DMS 273 treated with DMSO at 0.1 percent for 48 hours (cell line): ENCODE data around the gene LSAMP.
"Not testable (repeated sequence)": the region's sequence is repeated elsewhere in the genome, so short reads cannot be mapped to it uniquely, and the experiment has no call there.

Experiments used
- DNase-seq: peaks from one replicate; lab custom pipeline; 2025; lab: John Stamatoyannopoulos, UW

The LSAMP gene

DNA sequence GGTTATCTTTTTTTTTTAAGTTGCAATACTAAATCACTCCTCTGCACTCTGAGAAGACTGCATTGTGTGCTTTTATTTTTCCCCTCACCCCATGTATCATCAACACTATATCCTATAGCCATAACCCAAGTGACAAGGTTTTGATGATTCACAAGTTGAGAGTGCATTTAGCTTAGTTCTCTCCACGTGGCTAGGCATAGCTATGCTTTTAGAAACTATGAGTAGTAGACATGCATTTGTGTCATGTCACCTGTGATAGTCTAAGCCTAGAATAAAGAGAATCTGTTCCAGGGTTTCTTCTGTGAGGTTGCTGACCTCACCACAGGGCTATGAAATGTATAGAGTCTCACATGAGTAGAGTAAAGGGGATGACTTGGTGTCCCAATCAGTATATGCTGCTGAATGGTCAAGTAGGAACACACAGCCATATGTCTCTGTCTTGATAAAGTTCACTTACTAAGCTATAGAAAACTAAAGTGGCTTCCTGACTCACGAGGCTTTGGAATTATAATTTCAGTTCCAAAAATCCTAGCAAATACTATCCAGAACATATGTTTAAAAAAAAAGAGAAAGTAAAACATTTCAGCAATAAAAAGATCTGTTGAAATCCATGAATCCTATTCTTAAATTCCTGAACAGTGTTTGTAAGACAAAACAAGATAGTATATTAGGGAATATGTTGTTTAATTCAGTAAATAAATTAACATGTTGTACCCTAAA, 206.3 kb downstream of the LSAMP start:
- no peak for DNase-seq

DNA sequence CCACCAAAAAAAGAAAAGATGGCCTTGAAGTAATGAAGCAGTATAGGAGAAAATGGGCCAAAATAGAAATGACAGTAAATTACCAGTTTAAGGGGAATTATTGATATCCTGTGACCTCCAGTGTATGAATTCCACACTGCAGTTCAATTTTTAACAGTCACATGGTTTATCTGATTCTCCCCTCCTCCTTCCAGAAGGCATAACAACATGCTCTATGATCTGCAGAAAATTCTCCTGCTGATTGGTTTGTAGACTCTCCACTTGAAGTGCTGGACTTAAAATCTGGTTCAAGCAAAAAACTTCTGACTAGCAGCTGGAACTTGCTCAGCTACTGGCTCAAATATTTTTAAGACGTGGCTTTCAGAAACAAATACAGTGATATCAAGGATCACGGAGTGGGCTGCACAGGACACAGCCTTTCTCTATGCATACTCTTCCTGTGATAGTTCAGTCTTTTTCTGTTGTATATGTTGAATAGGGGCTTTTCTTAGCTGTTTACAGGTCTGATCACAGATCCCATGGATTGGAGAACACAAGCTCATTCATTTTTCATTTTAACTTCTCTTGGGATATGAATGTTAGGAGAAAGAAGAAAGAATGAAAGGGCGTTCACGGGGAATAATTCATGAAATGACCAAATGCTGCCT, 211.5 kb downstream of the LSAMP start:
- DNase-seq: no peak

DNA sequence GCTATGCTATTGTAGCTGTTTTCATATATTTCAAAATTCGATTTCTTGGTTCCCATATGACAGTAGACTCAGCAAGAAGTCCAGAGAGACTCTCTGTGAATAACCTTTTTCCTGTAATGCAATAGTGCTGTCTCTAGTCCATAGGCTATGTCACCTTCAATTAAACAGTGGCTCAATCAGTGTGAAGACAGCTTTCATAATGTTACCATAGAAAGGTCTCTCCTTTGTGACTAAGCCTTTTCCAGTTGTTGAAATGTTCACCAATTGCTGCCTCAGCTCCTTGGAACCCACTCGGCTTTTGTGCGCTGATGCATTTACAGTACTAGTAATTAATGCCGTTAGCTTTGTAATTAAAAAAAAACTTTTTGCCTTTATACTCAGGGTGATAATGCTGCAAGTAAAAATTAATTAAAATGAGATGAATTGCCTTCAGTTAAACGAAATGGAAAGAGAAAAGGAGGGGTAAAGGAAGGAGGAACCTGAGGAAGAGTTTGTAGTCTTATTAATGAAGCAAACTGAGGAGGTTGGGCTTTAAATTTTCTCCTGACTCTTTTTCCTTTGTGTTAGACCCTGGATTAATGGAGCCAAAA, 214.8 kb downstream of the LSAMP start:
- no peak for DNase-seq

GRCh38 chr3:116226266-116226665, 219.0 kb downstream of the LSAMP start:
- DNase-seq: no peak

- DNase-seq: no peak
Observed at GRCh38 chr3:116216761-116217160, 228.5 kb downstream of the LSAMP start.

- DNase-seq: no peak
Observed at GRCh38 chr3:116211901-116212300, 233.4 kb downstream of the LSAMP start.

- not testable (repeated sequence) for DNase-seq
Observed at GRCh38 chr3:116208830-116209229, 236.5 kb downstream of the LSAMP start.

- DNase-seq: no peak
Observed at GRCh38 chr3:116200956-116201690, 244.2 kb downstream of the LSAMP start.

- DNase-seq: no peak
Observed at GRCh38 chr3:116199063-116199462, 246.2 kb downstream of the LSAMP start.

DNA sequence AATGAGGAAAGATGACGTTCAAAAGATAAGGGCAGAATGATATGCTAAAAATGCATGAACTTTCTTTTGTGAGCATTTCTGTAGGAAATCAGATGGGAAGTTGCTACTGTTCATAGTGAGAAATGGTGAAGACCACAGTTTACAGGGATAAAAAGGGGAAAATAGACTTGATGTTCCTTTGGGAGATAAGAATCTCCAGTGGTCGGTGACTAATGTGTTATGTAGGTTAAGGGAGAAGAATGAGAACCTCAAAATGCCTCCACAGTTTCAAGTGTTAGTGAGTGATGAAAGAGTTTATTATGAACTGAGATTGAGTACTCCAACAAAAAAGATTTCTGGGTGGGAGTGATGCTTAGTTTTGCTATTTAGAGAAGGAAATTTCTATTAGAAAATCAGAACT, 247.2 kb downstream of the LSAMP start:
- no peak for DNase-seq

- no peak for DNase-seq
Observed at GRCh38 chr3:116192464-116192863, 252.8 kb downstream of the LSAMP start.

GRCh38 chr3:116191409-116191808, 253.9 kb downstream of the LSAMP start:
- DNase-seq: no peak

GRCh38 chr3:116190095-116190494, 255.2 kb downstream of the LSAMP start:
- DNase-seq: no peak

DNA sequence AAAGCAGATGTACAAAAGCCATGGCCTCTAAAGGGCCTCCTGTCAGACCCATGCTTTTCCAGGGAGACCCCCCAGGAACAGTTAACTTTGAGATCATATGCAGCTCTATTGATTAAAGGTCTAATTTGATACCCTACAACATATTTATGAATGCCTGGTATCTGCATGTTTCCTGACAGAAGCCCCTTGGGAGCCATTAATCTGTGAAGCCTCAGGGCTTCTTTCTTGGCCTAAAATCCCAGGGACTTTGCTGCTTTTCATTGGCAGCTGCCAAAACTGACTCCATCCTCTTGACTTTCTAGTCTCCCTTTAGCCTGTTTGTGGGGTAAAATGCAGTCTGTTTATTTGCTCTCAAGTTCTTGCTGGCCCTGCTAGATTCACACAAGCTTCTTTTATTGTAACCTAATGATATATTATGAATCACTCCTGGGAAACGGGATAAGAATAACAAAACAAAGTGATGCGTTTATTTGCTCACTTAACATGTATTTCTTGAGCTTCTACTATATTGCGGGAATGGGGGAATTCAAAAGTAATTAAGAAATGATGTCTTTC, 257.0 kb downstream of the LSAMP start:
- no peak for DNase-seq

GRCh38 chr3:116186049-116186448, 259.2 kb downstream of the LSAMP start:
- DNase-seq: no peak

DNA sequence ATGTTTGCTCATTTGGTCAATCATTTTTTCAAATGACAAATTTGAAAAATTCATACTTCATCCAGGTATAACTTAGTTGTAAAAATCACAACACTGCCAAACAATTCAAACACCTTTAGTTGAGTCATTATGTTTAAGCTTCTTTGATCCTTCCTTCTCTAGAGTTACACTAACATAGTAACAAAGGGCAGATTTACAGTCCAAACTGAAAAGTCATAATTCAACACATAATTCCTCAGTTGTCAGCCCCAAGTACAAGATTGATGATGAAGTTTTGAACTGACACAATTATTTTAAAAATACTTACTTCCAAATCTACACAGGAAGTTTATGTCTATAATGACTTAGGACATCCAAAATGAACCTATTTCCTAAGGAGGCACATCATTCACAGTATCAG, 264.1 kb downstream of the LSAMP start:
- no peak for DNase-seq

DNA sequence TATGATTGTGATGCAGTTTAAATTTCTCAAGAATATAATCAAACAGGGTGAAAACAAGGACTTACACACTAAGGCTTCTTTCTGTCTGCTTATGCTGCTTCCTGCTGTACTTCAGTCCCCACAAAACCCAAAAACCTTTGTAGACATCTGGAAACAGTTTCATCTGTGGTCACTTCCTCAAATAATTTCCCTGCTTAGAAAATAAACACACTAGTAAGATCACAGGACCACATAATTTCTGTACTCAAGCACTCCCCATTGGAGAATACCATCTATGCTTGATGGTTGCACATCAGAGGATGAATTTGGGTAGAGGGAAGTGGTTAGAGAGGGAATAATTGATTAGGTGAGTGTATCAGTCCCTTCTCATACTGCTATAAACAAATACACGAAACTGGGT, 266.2 kb downstream of the LSAMP start:
- no peak for DNase-seq

- DNase-seq: no peak
Observed at GRCh38 chr3:116176974-116177555, 268.2 kb downstream of the LSAMP start.

GRCh38 chr3:116166121-116166520, 279.2 kb downstream of the LSAMP start:
- DNase-seq: no peak

- DNase-seq: no peak
Observed at GRCh38 chr3:116165641-116166040, 279.6 kb downstream of the LSAMP start.

- DNase-seq: no peak
Observed at GRCh38 chr3:116165135-116165534, 280.2 kb downstream of the LSAMP start.

DNA sequence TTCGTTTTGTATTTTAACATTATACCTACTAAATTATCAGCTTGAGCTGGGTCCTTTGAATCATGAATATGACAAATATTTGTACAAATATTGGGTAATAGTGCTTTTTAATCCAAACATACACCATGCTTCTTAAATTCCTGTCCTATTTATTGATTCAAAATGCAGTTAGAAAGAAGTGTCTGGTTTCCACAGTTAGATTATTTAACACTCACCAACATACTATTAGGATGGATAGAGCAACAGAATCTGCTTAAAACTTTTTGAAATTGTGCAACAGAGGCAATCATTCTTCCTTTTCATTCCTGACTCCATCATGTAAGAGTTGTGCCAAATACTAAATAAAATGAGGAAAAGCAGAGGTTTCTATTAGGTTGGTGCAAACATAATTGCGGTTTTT, 281.2 kb downstream of the LSAMP start:
- no peak for DNase-seq
